Middle frontal gyrus (tissue), 1 donor: Measurements from ENCODE around the gene UVRAG.
A peak's percentile ranks its signal among the peaks of the same experiment; 100 is the strongest.
"Not testable (repeated sequence)": the region's sequence is repeated elsewhere in the genome, so short reads cannot be mapped to it uniquely, and the experiment has no call there.

Source experiments
- DNase-seq: peaks from one replicate; pipeline ENCODE4 v3.0.0-alpha.2; 2015; ENCODE audit warnings: low spot score; ENCODE audit errors: extremely low spot score

Gene UVRAG

DNA sequence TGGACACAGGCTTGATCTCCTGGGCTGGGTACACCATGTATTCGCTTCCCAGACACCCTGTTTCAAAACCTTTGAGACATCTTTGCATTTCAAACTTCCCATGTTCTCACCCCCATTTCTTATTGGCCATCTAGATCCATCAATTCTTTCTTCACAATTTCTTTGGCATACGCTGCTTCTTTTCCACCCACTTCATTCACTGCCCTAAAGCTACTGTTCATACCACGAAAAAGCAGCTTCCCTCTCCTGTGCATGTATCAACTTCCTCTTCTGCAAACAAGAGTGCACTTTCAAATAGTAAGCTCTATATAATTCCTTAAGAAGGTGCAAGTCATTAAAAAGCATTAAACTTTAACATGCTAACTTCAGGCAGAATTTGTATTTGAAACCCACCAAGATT is 21.4 kb downstream of the UVRAG start:
- DNase-seq = no peak

DNA sequence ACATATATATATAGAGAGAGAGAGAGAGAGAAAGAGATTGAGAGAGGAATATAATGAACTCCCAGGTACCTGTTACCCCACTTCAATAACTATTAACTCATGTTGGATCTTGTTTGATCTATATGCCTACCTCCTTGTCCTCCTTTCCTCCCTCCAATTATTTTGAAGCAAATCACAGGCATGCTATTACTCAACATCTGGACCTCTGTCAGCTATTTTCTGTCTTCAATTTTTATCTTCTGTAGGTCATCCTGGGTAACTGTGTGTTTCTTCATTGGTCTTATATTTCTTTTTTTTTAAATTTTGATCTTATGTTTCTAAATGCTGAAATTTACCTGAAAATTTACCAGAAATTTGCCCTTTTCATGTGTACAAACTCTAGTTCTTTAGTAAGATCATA is 24.8 kb downstream of the UVRAG start:
- DNase-seq = no peak

GRCh38 chr11:75840522-75840921 is 25.5 kb downstream of the UVRAG start:
- DNase-seq = no peak

- DNase-seq = no peak
These were observed 26.7 kb downstream of the UVRAG start for GRCh38 chr11:75841739-75842138.

DNA sequence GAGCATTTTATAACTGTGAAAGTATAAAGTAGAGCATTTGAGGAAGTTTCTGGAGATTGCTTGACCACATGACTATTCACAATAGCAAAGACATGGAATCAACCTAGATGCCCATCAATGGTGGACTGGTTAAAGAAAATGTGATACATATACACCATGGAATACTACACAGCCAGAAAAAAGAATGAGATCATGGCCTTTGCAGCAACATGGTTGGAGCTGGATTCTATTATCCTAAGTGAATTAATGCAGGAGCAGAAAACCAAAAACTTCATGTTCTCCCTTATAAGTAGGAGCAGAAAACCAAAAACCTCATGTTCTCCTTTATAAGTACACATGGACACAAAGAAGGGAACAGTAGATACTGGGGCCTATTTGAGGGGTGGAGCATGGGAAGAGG is 30.3 kb downstream of the UVRAG start:
- DNase-seq = no peak

GRCh38 chr11:75849894-75850293 is 34.9 kb downstream of the UVRAG start:
- DNase-seq = no peak

GRCh38 chr11:75850787-75851186 is 35.8 kb downstream of the UVRAG start:
- DNase-seq = no peak

GRCh38 chr11:75851203-75851602 is 36.2 kb downstream of the UVRAG start:
- DNase-seq = no peak

DNA sequence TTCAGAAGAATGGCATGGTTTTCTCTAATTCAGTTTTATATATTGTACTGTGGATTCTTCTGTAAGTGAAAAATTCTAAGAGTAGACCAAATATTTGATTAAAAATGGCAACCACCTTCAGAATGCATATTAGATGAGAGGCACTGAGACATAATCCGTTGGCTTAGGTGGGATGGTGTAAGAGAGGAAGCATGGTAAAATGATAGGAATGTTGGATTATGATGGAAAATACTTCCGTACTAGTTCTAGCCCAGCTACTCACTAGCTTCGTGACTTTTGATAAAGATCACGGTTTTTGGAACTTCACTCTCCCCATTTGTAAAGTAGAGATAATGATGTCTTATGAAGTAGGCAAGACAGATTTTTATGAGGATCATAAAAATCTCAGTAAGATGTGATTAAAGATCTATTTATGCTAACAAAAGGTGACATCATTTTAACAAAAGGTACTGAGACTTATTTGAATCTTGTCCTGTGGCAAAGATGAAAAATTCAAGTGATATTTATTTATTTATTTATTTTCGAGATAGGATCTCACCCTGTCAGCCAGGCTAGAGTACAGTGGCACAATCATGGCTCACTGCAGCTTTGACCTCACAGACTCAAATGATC is 37.5 kb downstream of the UVRAG start:
- no peak for DNase-seq

DNA sequence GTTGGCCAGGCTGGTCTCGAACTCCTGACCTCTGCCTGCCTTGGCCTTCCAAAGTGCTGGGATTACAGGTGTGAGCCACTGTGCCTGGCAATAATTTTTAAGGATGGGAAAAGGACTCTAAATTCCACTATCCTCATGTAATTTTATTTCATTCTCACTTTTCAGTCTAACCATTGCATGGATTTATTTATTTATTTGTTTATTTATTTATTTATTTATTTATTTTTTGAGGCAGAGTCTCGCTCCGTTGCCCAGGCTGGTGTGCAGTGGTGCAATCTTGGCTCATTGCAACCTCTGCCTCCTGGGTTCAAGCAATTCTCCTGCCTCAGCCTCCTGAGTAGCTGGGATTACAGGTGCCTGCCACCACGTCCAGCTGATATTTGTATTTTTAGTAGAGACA is 38.6 kb downstream of the UVRAG start:
- DNase-seq = not testable (repeated sequence)

GRCh38 chr11:75853971-75854370 is 39.0 kb downstream of the UVRAG start:
- DNase-seq = no peak

- no peak for DNase-seq
These were observed 40.2 kb downstream of the UVRAG start for GRCh38 chr11:75855206-75855605.

DNA sequence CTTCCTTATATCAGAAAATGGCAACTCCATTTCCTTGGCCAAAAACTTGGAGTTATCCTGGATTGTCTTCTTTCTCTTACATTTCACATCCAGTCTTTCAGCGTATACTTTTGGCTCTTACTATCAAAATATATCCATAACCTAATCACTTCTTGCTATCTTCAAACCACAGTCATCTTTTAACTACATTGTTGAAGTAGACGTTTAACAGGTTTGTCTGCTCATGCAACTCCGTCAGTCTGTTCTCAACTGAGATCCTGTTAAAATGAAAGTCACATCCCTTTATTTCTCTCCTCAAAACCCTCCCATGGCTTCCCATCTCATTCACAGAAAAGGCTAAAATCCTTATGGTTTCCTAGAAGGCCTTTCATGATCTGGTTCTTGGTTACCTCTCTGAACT is 41.9 kb downstream of the UVRAG start:
- no peak for DNase-seq

DNA sequence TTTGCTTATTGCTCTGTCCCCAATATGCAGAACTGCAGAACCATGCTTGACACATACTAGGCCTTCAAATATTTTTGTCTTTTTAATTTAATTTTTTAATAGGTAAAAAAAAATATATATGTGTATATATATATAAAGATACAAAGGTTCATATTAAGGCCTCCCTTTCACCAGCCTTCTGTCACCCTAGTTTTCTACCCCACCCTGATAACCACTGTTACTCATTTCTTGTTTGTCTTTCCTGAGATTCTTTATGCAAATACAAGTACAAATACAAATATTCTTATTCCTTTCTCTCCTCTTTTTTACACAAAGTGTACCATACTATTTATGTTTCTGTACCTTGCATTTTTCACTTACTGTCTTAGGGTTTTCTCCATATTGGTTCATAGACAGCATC is 43.0 kb downstream of the UVRAG start:
- DNase-seq = no peak

DNA sequence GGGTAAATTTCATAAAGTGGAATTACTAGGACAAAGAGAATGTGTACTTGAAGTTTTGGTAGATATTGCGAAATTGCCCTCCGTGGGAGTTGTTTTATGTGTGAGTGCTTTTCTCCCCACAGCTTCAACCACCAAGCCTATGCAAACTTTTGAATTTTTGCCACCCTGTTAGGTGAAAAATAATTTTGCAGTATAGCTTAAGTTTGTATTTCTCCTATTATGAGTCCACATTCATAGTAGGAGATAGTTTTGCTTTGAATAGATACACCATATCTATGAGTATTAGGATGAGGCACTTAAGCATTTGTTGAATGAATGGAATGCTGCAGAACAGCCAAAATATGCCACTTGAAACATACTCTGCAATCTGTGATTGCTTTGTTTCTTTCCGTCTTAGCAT is 43.6 kb downstream of the UVRAG start:
- DNase-seq = no peak

GRCh38 chr11:75859614-75860013 is 44.6 kb downstream of the UVRAG start:
- no peak for DNase-seq

DNA sequence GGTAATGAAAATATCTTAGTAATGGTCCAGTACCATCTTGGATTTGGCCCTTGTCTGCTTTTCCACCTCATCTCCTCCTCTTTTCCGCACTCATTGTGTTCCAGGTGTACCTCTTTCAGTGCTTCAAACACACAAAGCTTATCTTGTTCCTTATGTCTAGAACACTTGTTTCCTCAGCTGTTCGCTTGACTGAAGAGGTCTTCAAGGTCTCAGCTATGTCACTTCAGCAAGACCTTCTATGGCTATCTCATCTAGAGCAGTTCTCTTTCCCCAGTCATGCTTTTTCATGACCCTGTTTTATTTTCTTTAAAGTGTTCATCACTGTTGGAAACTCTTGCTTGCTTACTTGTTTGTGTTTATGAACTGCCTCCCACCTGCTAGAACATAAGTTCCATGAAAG is 47.4 kb downstream of the UVRAG start:
- DNase-seq = no peak

GRCh38 chr11:75867778-75868374 is 52.9 kb downstream of the UVRAG start:
- peak; percentile 63 for DNase-seq

DNA sequence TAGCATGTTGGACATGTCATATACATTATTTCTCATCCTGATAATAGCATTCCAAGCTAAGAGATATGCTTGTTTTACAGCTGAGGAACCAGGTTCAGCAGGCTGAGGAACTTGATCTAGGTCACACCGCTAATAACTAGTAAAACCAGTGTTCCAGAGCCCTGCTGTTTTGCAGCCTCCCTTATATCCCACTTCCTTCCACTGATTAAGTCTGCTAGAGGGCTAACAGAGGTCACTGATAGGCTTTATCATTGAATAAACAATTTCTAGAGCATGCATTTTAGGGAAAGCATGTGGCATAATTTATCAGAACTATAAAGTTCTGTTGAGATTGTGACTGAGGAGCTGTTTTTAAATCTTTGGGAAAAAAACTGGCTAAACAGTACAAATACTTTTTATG is 54.0 kb downstream of the UVRAG start:
- no peak for DNase-seq

GRCh38 chr11:75869661-75870455 is 54.8 kb downstream of the UVRAG start:
- DNase-seq = no peak

- DNase-seq = no peak
These were observed 57.9 kb downstream of the UVRAG start for GRCh38 chr11:75872887-75873416.

DNA sequence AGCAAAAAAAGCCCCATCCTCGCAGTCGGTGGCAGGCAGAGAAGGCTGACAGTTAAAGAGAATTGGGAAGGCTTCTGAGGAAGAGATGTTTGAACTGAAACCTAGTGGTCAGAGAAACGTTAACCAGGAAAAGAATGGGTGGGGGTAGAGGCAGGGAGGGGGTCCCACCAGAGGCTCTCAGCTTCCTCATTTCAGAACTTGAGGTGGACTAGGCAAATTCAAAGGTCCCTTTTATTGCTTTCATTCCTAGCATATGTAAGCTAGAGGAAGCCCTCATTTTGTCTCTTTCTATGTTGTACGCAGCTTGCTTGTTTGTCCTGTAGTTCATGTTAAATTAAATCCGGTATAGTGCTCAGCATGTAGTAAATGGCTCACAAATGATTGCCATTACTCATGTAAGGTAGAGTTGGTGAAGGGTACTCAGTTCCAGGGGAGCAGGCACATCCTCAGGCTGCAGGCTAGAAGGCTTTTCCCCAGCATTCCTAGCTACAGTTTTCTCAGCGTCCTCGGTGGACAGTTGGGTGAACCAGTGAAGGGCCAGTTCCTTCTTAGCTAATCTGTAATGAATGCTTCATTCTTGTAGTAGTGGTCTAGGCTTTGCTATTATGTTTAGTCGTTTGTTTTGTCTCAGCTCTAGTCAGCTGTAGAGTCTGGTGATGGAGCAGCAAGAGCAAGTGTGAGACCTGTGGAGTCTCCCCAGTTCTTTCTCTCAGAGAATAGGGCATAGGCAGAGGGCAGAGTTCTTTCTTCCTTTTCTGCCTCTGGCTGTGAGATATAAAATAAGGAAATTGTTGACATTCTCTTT is 58.6 kb downstream of the UVRAG start:
- no peak for DNase-seq
